DND-41 (cell line): Measurements from ENCODE around the gene NUDT7.

Experiments
- ATAC-seq: fragments of 200-7000 bp; cut with Tn5 transposase; 3 replicates; pipeline ENCODE4 v1.9.1; 2021; ENCODE audit warnings: low read depth; ENCODE audit not compliant: insufficient read depth
- DNase-seq: peaks from one replicate; pipeline ENCODE4 v3.0.0-alpha.2; 2020
- H2AFZ ChIP-seq: 2 replicates; pipeline ENCODE4 v1.6.0; 2012; ENCODE audit warnings: low read depth, low read length
- H3K27ac ChIP-seq: 2 replicates; pipeline ENCODE4 v1.5.1; 2012; ENCODE audit warnings: low read length, inconsistent platforms
- H3K27me3 ChIP-seq: fragments of 200-600 bp; sonication (generic); 2 replicates; pipeline ENCODE4 v1.6.0; 2012; ENCODE audit warnings: low read length, mild to moderate bottlenecking, inconsistent platforms; ENCODE audit not compliant: insufficient read depth, poor library complexity
- H3K36me3 ChIP-seq: 2 replicates; pipeline ENCODE4 v1.5.1; 2012; ENCODE audit warnings: low read length, inconsistent platforms; ENCODE audit not compliant: insufficient read depth
- H3K4me1 ChIP-seq: 2 replicates; pipeline ENCODE4 v1.5.1; 2012; ENCODE audit warnings: mild to moderate bottlenecking, low read length; ENCODE audit not compliant: insufficient read depth
- H3K4me2 ChIP-seq: 2 replicates; pipeline ENCODE4 v1.6.0; 2012; ENCODE audit warnings: mild to moderate bottlenecking, moderate library complexity, low read length, inconsistent platforms; ENCODE audit not compliant: insufficient read depth
- H3K4me3 ChIP-seq, 2 experiments: fragments of 200-600 bp in 1 of 2; shearing (Covaris generic) in 1 of 2; 2 replicates each; pipeline ENCODE4 v1.5.1; 2012 to 2016; ENCODE audit warnings: inconsistent platforms in 2 of 2, low read length in 2 of 2, mild to moderate bottlenecking in 2 of 2, low read depth in 1 of 2, moderate library complexity in 1 of 2
- H3K79me2 ChIP-seq: 2 replicates; pipeline ENCODE4 v1.6.0; 2012; ENCODE audit warnings: low read length, inconsistent platforms; ENCODE audit not compliant: insufficient read depth
- H3K9ac ChIP-seq: 2 replicates; pipeline ENCODE4 v1.6.0; 2012; ENCODE audit warnings: low read depth, mild to moderate bottlenecking, inconsistent platforms, low read length, moderate library complexity
- H3K9me3 ChIP-seq: 2 replicates; pipeline ENCODE4 v1.5.1; 2012; ENCODE audit warnings: low read length, moderate library complexity, mild to moderate bottlenecking, inconsistent platforms; ENCODE audit not compliant: insufficient read depth, severe bottlenecking
- H4K20me1 ChIP-seq: 2 replicates; pipeline ENCODE4 v1.6.0; 2012; ENCODE audit warnings: low read length; ENCODE audit not compliant: insufficient read depth
- CTCF ChIP-seq: IDR thresholded peaks from 2 replicates; pipeline ENCODE4 v1.5.1; 2012; ENCODE audit warnings: borderline replicate concordance, low read length, moderate library complexity, mild to moderate bottlenecking; ENCODE audit not compliant: poor library complexity, severe bottlenecking; ENCODE audit errors: extremely low read depth
- EZH2 ChIP-seq: IDR thresholded peaks from 3 replicates; pipeline ENCODE4 v1.6.1; 2012; ENCODE audit warnings: borderline replicate concordance, low read depth, mild to moderate bottlenecking, moderate library complexity, low read length, inconsistent platforms; ENCODE audit not compliant: severe bottlenecking

The NUDT7 gene

GRCh38 chr16:77790009-77790372, 67.7 kb downstream of the NUDT7 start:
- H3K4me1 ChIP-seq, result no peaks in the 10 kb centered on the region
- no peak overlapping the region for H3K27ac ChIP-seq
- no peaks in the 10 kb centered on the region for H3K36me3 ChIP-seq
- H3K4me2 ChIP-seq, result no peak overlapping the region
- H3K27me3 ChIP-seq, result no peaks in the 10 kb centered on the region
- TF ChIP-seq CTCF, result no peak
- no peak for TF ChIP-seq EZH2
- no peaks in the 10 kb centered on the region for H3K79me2 ChIP-seq
- ATAC-seq (no peak), DNase-seq (no peak)
- H4K20me1 ChIP-seq, result no peaks in the 10 kb centered on the region
- no peaks in the 10 kb centered on the region for H3K9me3 ChIP-seq
- H3K9ac ChIP-seq, result no peak overlapping the region
- no peak overlapping the region for H2AFZ ChIP-seq
- no peak overlapping the region for H3K4me3 ChIP-seq

- no peak overlapping the region for H3K4me2 ChIP-seq
- no peaks in the 10 kb centered on the region for H3K27me3 ChIP-seq
- H2AFZ ChIP-seq, result no peak overlapping the region
- H3K9me3 ChIP-seq, result no peaks in the 10 kb centered on the region
- ATAC-seq, result no peak
- H3K9ac ChIP-seq, result no peak overlapping the region
- DNase-seq, result no peak
- H3K4me1 ChIP-seq, result no peaks in the 10 kb centered on the region
- H3K4me3 ChIP-seq, result no peak overlapping the region
- TF ChIP-seq EZH2, result no peak
- no peak for TF ChIP-seq CTCF
- no peak overlapping the region for H3K27ac ChIP-seq
- H3K36me3 ChIP-seq, result no peaks in the 10 kb centered on the region
- H3K79me2 ChIP-seq, result no peaks in the 10 kb centered on the region
- no peaks in the 10 kb centered on the region for H4K20me1 ChIP-seq
These were observed 68.6 kb downstream of the NUDT7 start for GRCh38 chr16:77790912-77791311.
